Esophagus muscularis mucosa (tissue), 4 donors: ENCODE measurements around the gene GJD3. TPM values are rescaled to one million over a fixed set of nuclear protein-coding genes. Genes with fewer than 3 reads are reported as not detected.
A peak's percentile ranks its signal among the peaks of the same experiment; 100 is the strongest.

Source experiments
- DNase-seq: peaks from one replicate; pipeline ENCODE4 v3.0.0-alpha.2; 2017; ENCODE audit errors: extremely low spot score
- H3K27ac ChIP-seq, 4 donors: fragments of 200-600 bp; sonication (generic); replicated peaks in 1 of 4; 1 replicate in 3 of 4; 2 replicates in 1 of 4; pipeline ENCODE4 v1.5.1; 2016 to 2019; ENCODE audit warnings: mild to moderate bottlenecking in 1 of 4
- H3K27me3 ChIP-seq, 4 donors: fragments of 200-600 bp; sonication (generic); one replicate each; pipeline versions ENCODE4 v1.5.1 to v1.6.0; 2016 to 2019
- H3K36me3 ChIP-seq, 4 donors: fragments of 200-600 bp; sonication (generic); one replicate each; pipeline ENCODE4 v1.5.1; 2016 to 2019
- H3K4me1 ChIP-seq, 4 donors: fragments of 200-600 bp; sonication (generic); one replicate each; pipeline ENCODE4 v1.5.1; 2016 to 2019
- H3K4me3 ChIP-seq, 4 donors: fragments of 200-600 bp; sonication (generic); 1 replicate in 2 of 4; 2 replicates in 2 of 4; pipeline ENCODE4 v1.5.1; 2016 to 2019; ENCODE audit warnings: mild to moderate bottlenecking in 4 of 4, moderate library complexity in 1 of 4
- H3K9me3 ChIP-seq, 4 donors: fragments of 200-600 bp; sonication (generic); 1 replicate in 3 of 4; 2 replicates in 1 of 4; pipeline ENCODE4 v1.5.1; 2016 to 2019
- EP300 ChIP-seq: sonication (generic); formaldehyde crosslinking; IDR thresholded peaks from one replicate; pipeline ENCODE4 v1.6.1; 2017; ENCODE audit warnings: antibody characterized with exemption
- POLR2A ChIP-seq: fragments of 450-650 bp; IDR thresholded peaks from one replicate; pipeline ENCODE4 v1.6.1; 2017; ENCODE audit warnings: antibody characterized with exemption, moderate library complexity, mild to moderate bottlenecking, low read depth
- POLR2AphosphoS5 ChIP-seq, 2 donors: sonication (generic); formaldehyde crosslinking; IDR thresholded peaks; one replicate each; pipeline ENCODE4 v1.6.1; 2017; ENCODE audit warnings: antibody characterized with exemption in 2 of 2
- WGBS: methylation state at CpG from one replicate; pipeline ENCODE4 v1.1.5; 2018; 5-methylcytosine and 5-hydroxymethylcytosine counted together
- intact Hi-C: fragments of 100-400 bp; cut with DNase I; formaldehyde crosslinking; loops from one replicate; pipeline ENCODE4 v1.15.1; 2023
- total RNA-seq, 4 donors: library from RNA; depleted of rRNA; stranded (reverse); fragments of >200 nt; gene quantifications; one replicate each; pipeline versions ENCODE4 v1.1.0 to v1.2.1, GENCODE V29; 2016
- TF ChIP-seq, protein P1 (sequence below), 3 experiments: fragments of 200-600 bp in 2 of 3; fragments of 450-650 bp in 1 of 3; sonication (generic) in 2 of 3; IDR thresholded peaks; one replicate each; pipeline ENCODE4 v1.5.1; 2017 to 2019; ENCODE audit warnings: antibody characterized with exemption in 3 of 3, mild to moderate bottlenecking in 2 of 3, moderate library complexity in 1 of 3

Gene GJD3
- total RNA-seq, 4 donors from 2014 or later, result 0.40 to 0.50 TPM; not detected in 2

DNA sequence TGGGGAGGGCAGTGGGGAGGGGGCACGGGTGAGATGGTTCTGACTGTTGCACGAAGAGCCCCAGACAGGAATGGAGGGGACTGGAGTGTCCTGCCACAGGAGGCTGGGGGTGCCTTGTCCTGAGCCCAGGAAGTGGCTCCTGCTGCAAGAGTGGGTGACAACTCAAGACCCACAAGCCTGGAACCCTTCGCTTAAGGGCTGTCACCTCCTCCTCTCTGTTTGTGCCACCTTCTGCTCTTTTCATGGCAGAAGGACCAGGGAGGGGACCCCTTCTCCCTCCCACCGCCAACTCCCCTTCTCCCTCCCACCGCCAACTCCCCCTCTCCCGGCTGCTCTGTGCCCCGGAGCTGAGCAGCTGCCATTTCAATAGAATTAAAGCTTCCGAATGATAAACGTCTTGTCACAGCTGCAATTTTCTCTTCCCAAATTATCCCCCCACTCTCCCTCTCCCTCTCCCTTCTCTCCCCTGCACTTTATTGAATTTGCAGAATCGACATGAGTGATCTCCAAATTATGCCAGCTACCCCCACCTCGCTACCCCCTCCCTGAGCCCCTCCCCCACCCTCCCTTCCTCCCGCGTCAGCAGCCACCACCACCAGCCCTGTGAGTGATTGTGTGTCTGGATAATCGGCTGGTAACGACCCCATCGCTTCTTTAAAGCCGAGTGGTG is 13.7 kb downstream of the GJD3 start:
- H3K4me3 ChIP-seq, result no peak overlapping the region
- WGBS, result 64% methylated on average over 17 of the region's 17 CpGs
- no peaks in the 10 kb centered on the region for H3K9me3 ChIP-seq
- H3K27me3 ChIP-seq, result no peaks in the 10 kb centered on the region
- intact Hi-C loops, result no loop called here
- H3K36me3 ChIP-seq, result peaks cover 20 to 73% (median 73%) of the 10 kb centered on the region in 4 donors
- H3K27ac ChIP-seq, result peak overlapping the region; percentile 44 to 98 (median 96)
- TF ChIP-seq POLR2A, result no peak
- no peak for TF ChIP-seq POLR2AphosphoS5 (IDR thresholded peaks at IDR 0.05)
- TF ChIP-seq EP300, result no peak
- TF ChIP-seq, protein P1, sequence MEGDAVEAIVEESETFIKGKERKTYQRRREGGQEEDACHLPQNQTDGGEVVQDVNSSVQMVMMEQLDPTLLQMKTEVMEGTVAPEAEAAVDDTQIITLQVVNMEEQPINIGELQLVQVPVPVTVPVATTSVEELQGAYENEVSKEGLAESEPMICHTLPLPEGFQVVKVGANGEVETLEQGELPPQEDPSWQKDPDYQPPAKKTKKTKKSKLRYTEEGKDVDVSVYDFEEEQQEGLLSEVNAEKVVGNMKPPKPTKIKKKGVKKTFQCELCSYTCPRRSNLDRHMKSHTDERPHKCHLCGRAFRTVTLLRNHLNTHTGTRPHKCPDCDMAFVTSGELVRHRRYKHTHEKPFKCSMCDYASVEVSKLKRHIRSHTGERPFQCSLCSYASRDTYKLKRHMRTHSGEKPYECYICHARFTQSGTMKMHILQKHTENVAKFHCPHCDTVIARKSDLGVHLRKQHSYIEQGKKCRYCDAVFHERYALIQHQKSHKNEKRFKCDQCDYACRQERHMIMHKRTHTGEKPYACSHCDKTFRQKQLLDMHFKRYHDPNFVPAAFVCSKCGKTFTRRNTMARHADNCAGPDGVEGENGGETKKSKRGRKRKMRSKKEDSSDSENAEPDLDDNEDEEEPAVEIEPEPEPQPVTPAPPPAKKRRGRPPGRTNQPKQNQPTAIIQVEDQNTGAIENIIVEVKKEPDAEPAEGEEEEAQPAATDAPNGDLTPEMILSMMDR (IDR thresholded peaks at IDR 0.05), result no peak
- DNase-seq, result no peak
- peaks cover 72 to 94% (median 90%) of the 10 kb centered on the region in 4 donors for H3K4me1 ChIP-seq

DNA sequence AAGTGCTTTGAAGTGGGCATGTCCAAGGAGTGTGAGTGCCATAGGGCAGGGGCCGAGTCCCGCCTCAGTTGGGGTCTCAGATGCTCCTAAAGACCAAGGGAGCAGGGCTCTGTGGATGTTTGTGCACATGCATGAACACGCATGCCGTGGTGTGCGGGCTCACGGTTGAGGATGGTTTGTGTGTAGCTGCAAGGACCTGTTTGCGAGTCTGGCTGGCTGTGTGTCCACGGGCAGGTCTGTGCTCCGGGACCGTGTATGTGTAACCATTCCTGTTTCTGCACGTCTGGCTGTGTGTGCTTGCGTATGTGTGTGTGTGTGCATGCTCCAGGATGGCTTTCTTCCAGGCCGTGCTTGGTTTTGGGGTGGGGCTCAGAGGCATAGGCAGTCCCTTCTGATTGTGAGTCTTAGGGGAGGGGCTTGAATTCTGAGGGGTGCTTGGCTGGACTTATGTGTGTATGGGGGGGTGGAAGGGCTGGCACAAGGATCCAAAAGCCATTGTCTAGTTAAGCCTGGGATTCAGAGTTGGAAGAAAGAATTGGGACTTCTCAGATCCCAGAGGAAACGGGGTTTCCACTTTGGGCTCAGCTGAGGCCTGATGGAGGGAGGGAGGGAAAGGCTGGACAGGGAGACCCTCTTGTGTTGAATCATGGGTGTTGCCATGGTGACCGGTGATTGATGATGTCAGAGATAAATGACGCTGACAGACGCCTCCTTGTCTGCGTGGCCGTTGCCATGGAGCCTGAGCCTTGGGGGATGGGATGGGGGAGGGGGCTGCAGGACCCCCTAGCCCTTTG is 14.4 kb downstream of the GJD3 start:
- Histone ChIP-seq H3K36me3 (peaks cover 15 to 66% (median 66%) of the 10 kb centered on the region in 4 donors), H3K27me3 (no peaks in the 10 kb centered on the region), H3K4me3 (peak overlapping the region in 1 of 4 donors; percentile 8), H3K9me3 (no peaks in the 10 kb centered on the region), H3K27ac (peak overlapping the region; percentile 96 to 98 (median 96)), H3K4me1 (peaks cover 73 to 94% (median 90%) of the 10 kb centered on the region in 4 donors)
- intact Hi-C loops, result no loop called here
- no peak for DNase-seq
- TF ChIP-seq POLR2A, result no peak
- peak in 1 of 2 donors; percentile 2 for TF ChIP-seq POLR2AphosphoS5 (IDR thresholded peaks at IDR 0.05)
- WGBS, result 31% methylated on average over 10 of the region's 19 CpGs

DNA sequence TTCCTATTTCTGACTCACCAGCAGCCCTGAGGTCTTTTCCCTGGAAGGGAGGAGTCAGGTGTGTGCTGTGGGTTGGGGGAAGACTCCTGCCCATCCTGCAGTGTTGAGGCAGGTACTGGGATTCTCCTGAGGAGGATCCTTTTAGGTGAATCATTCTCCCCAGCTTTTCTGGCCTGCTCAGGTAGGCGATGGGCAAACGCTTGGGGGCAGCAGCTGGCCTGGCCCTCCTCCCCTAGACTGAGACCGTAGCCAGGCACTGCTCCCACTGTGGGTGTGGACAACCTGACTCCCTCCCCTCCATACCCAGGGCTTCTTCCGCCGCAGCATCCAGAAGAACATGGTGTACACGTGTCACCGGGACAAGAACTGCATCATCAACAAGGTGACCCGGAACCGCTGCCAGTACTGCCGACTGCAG is 15.1 kb downstream of the GJD3 start:
- Histone ChIP-seq H3K9me3 (no peaks in the 10 kb centered on the region), H3K4me3 (no peak overlapping the region), H3K27ac (peak overlapping the region; percentile 96 to 98 (median 96)), H3K27me3 (no peaks in the 10 kb centered on the region), H3K36me3 (peaks cover 10 to 62% (median 61%) of the 10 kb centered on the region in 4 donors), H3K4me1 (peaks cover 74 to 94% (median 90%) of the 10 kb centered on the region in 4 donors)
- TF ChIP-seq POLR2AphosphoS5 (IDR thresholded peaks at IDR 0.05) (peak in 1 of 2 donors; percentile 13), EP300 (no peak), POLR2A (no peak)
- TF ChIP-seq, protein P1 (IDR thresholded peaks at IDR 0.05), result no peak
- no peak for DNase-seq
- intact Hi-C loops, result no loop called here
- 44% methylated on average over 2 of the region's 10 CpGs for WGBS

GRCh38 chr17:40348562-40349476 is 15.7 kb downstream of the GJD3 start:
- Histone ChIP-seq H3K36me3 (peaks cover 10 to 57% (median 54%) of the 10 kb centered on the region in 4 donors), H3K4me1 (peaks cover 70 to 96% (median 93%) of the 10 kb centered on the region in 4 donors), H3K27ac (peak overlapping the region; percentile 96 to 98 (median 96)), H3K27me3 (no peaks in the 10 kb centered on the region), H3K9me3 (no peaks in the 10 kb centered on the region), H3K4me3 (peak overlapping the region in 3 of 4 donors; percentile 30 to 97 (median 87))
- intact Hi-C loops, result no loop called here
- TF ChIP-seq POLR2AphosphoS5 (IDR thresholded peaks at IDR 0.05), result no peak
- no peak for TF ChIP-seq POLR2A
- TF ChIP-seq, protein P1 (IDR thresholded peaks at IDR 0.05), result no peak
- TF ChIP-seq EP300, result no peak
- no peak for DNase-seq
- WGBS, result 40% methylated on average over 11 of the region's 17 CpGs
